ENCODE data around the gene METTL25. TPM values are rescaled to one million over a fixed set of nuclear protein-coding genes. Genes with fewer than 3 reads are reported as not detected.

Gene METTL25
- polyA plus RNA-seq, 1 donor (not counting 4 experiments of a cell fraction or from before 2014, with no cell fraction given), result 6.0 TPM

DNA sequence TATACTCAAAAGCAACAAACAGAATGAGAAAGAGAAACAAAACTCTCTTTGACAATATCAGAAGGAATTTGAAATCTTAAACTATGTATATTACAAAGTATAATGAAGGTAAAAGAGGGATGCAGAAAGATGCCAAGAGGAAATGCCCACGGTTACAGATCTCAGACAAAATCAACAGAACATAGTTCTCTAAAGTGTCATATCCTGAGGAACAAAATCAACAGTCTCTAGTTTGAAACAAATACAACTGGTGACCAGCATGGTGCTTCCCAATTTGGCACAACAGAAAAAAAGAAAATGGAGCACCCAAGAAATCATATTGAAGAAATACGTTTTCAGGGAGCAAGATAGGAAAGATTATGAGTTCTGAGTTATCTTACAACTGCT is 116.5 kb downstream of the METTL25 start:
- Histone ChIP-seq H4K20me1 (ENCODE audit: control insufficient read depth, extremely low read depth, insufficient read depth, low read length) (no peaks in the 10 kb centered on the region), H3K4me1 (ENCODE audit: control insufficient read depth, extremely low read depth, insufficient read depth, low read length) (peaks cover 5% of the 10 kb centered on the region), H2AFZ (ENCODE audit: control insufficient read depth, low read length) (peak overlapping the region; percentile 30), H3K36me3 (ENCODE audit: control insufficient read depth in 2 of 2, extremely low read depth in 1 of 2, insufficient read depth in 2 of 2, low read length in 2 of 2) (no peaks in the 10 kb centered on the region), H3K27me3 (ENCODE audit: control insufficient read depth, extremely low read depth, insufficient read depth, low read length) (no peaks in the 10 kb centered on the region), H3K27ac (ENCODE audit: control insufficient read depth, insufficient read depth, low read length) (no peak overlapping the region), H3K9me1 (ENCODE audit: control insufficient read depth, extremely low read depth, insufficient read depth, low read length) (no peaks in the 10 kb centered on the region), H3K9me3 (ENCODE audit: control insufficient read depth, low read depth, low read length) (no peaks in the 10 kb centered on the region), H3K4me2 (ENCODE audit: control insufficient read depth, extremely low read depth, insufficient read depth, low read depth, low read length) (no peak overlapping the region), H3K9ac (ENCODE audit: control insufficient read depth, extremely low read depth, insufficient read depth, low read length) (no peak overlapping the region), H3K79me2 (ENCODE audit: control insufficient read depth, insufficient read depth, low read length) (no peaks in the 10 kb centered on the region), H3K4me3 (ENCODE audit: control insufficient read depth in 2 of 3, extremely low read depth in 1 of 3, insufficient read depth in 2 of 3, low read depth in 1 of 3, low read length in 3 of 3) (no peak overlapping the region)
- TF ChIP-seq, protein P1, sequence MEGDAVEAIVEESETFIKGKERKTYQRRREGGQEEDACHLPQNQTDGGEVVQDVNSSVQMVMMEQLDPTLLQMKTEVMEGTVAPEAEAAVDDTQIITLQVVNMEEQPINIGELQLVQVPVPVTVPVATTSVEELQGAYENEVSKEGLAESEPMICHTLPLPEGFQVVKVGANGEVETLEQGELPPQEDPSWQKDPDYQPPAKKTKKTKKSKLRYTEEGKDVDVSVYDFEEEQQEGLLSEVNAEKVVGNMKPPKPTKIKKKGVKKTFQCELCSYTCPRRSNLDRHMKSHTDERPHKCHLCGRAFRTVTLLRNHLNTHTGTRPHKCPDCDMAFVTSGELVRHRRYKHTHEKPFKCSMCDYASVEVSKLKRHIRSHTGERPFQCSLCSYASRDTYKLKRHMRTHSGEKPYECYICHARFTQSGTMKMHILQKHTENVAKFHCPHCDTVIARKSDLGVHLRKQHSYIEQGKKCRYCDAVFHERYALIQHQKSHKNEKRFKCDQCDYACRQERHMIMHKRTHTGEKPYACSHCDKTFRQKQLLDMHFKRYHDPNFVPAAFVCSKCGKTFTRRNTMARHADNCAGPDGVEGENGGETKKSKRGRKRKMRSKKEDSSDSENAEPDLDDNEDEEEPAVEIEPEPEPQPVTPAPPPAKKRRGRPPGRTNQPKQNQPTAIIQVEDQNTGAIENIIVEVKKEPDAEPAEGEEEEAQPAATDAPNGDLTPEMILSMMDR (optimal IDR thresholded peaks at IDR 0.05 in 1 of 3, IDR thresholded peaks at IDR 0.05 in 1 of 3, conservative IDR thresholded peaks at IDR 0.05 in 1 of 3; ENCODE audit: extremely low read depth in 1 of 3, insufficient read depth in 2 of 3, low read length in 3 of 3), result no peak
- TF ChIP-seq EZH2 (IDR thresholded peaks at IDR 0.05; ENCODE audit: low read length), result no peak
- DNase-seq (ENCODE audit: low read depth, low spot score) (no peak), FAIRE-seq (peak; percentile 39)
- dilution Hi-C loops (cut with MboI; ENCODE audit: extremely low pct_ligation_motif_present, low sequenced_read_pairs), result no loop called here

DNA sequence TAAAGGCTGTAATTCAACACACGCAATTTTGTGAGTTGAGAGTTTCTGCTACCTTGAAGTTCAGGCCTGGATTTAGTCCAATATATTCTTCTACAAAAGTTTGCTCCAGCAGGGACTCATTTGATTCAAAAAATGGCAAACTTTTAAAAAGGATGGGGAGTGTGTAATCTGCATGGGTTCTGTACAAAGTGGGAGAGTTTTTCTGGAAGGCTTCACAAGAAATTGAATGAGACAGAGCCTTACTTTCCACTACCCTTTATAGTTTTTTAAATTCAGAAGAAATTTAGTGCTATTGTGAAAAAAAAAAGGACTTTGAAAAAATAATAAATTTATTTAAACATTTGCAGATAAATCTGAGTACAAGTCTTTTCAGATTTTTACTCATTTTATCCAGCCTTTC is 116.9 kb downstream of the METTL25 start:
- no peaks in the 10 kb centered on the region for H3K27me3 ChIP-seq (ENCODE audit: control insufficient read depth, extremely low read depth, insufficient read depth, low read length)
- H3K4me1 ChIP-seq (ENCODE audit: control insufficient read depth, extremely low read depth, insufficient read depth, low read length), result peaks cover 5% of the 10 kb centered on the region
- H3K4me2 ChIP-seq (ENCODE audit: control insufficient read depth, extremely low read depth, insufficient read depth, low read depth, low read length), result no peak overlapping the region
- DNase-seq (ENCODE audit: low read depth, low spot score) (no peak), FAIRE-seq (no peak)
- H4K20me1 ChIP-seq (ENCODE audit: control insufficient read depth, extremely low read depth, insufficient read depth, low read length), result no peaks in the 10 kb centered on the region
- H3K9ac ChIP-seq (ENCODE audit: control insufficient read depth, extremely low read depth, insufficient read depth, low read length), result no peak overlapping the region
- no peak overlapping the region for H3K4me3 ChIP-seq (ENCODE audit: control insufficient read depth in 2 of 3, extremely low read depth in 1 of 3, insufficient read depth in 2 of 3, low read depth in 1 of 3, low read length in 3 of 3)
- H3K27ac ChIP-seq (ENCODE audit: control insufficient read depth, insufficient read depth, low read length), result no peak overlapping the region
- TF ChIP-seq, protein P1 (optimal IDR thresholded peaks at IDR 0.05 in 1 of 3, IDR thresholded peaks at IDR 0.05 in 1 of 3, conservative IDR thresholded peaks at IDR 0.05 in 1 of 3; ENCODE audit: extremely low read depth in 1 of 3, insufficient read depth in 2 of 3, low read length in 3 of 3), result no peak
- no peak for TF ChIP-seq EZH2 (IDR thresholded peaks at IDR 0.05; ENCODE audit: low read length)
- H3K79me2 ChIP-seq (ENCODE audit: control insufficient read depth, insufficient read depth, low read length), result no peaks in the 10 kb centered on the region
- peak overlapping the region; percentile 30 for H2AFZ ChIP-seq (ENCODE audit: control insufficient read depth, low read length)
- dilution Hi-C loops (cut with MboI; ENCODE audit: extremely low pct_ligation_motif_present, low sequenced_read_pairs), result no loop called here
- H3K36me3 ChIP-seq (ENCODE audit: control insufficient read depth in 2 of 2, extremely low read depth in 1 of 2, insufficient read depth in 2 of 2, low read length in 2 of 2), result no peaks in the 10 kb centered on the region
- H3K9me3 ChIP-seq (ENCODE audit: control insufficient read depth, low read depth, low read length), result no peaks in the 10 kb centered on the region
- no peaks in the 10 kb centered on the region for H3K9me1 ChIP-seq (ENCODE audit: control insufficient read depth, extremely low read depth, insufficient read depth, low read length)
